ENCODE results near the gene LRRFIP1.

LRRFIP1 gene

GRCh38 chr2:237616373-237616733, 11.0 kb upstream of the LRRFIP1 start:
- no peak overlapping the region for H3K4me3 ChIP-seq (ENCODE audit: low read length)
- TF ChIP-seq CTCF (IDR thresholded peaks at IDR 0.05; ENCODE audit: insufficient read depth, low read depth, low read length, missing control alignments): no peak
- DNase-seq (ENCODE audit: low read depth): no peak

GRCh38 chr2:237616734-237617586, 10.4 kb upstream of the LRRFIP1 start:
- DNase-seq (ENCODE audit: low read depth): no peak
- no peak for TF ChIP-seq CTCF (IDR thresholded peaks at IDR 0.05; ENCODE audit: insufficient read depth, low read depth, low read length, missing control alignments)
- H3K4me3 ChIP-seq (ENCODE audit: low read length): no peak overlapping the region

GRCh38 chr2:237617587-237617982, 9.8 kb upstream of the LRRFIP1 start:
- TF ChIP-seq CTCF (IDR thresholded peaks at IDR 0.05; ENCODE audit: insufficient read depth, low read depth, low read length, missing control alignments): no peak
- no peak overlapping the region for H3K4me3 ChIP-seq (ENCODE audit: low read length)
- DNase-seq (ENCODE audit: low read depth): no peak

GRCh38 chr2:237618449-237618848, 8.9 kb upstream of the LRRFIP1 start:
- no peak for TF ChIP-seq CTCF (IDR thresholded peaks at IDR 0.05; ENCODE audit: insufficient read depth, low read depth, low read length, missing control alignments)
- H3K4me3 ChIP-seq (ENCODE audit: low read length): no peak overlapping the region
- DNase-seq (ENCODE audit: low read depth): peak; percentile 49

GRCh38 chr2:237623428-237624403, 3.7 kb upstream of the LRRFIP1 start:
- no peak for DNase-seq (ENCODE audit: low read depth)
- no peak for TF ChIP-seq CTCF (IDR thresholded peaks at IDR 0.05; ENCODE audit: insufficient read depth, low read depth, low read length, missing control alignments)
- no peak overlapping the region for H3K4me3 ChIP-seq (ENCODE audit: low read length)

- DNase-seq (ENCODE audit: low read depth): no peak
- no peak for TF ChIP-seq CTCF (IDR thresholded peaks at IDR 0.05; ENCODE audit: insufficient read depth, low read depth, low read length, missing control alignments)
- no peak overlapping the region for H3K4me3 ChIP-seq (ENCODE audit: low read length)
These were observed 2.8 kb upstream of the LRRFIP1 start for GRCh38 chr2:237624565-237624964.

Data from epithelial cell of esophagus (primary cell).